Measurements from ENCODE around the gene TRPM8.

DNA sequence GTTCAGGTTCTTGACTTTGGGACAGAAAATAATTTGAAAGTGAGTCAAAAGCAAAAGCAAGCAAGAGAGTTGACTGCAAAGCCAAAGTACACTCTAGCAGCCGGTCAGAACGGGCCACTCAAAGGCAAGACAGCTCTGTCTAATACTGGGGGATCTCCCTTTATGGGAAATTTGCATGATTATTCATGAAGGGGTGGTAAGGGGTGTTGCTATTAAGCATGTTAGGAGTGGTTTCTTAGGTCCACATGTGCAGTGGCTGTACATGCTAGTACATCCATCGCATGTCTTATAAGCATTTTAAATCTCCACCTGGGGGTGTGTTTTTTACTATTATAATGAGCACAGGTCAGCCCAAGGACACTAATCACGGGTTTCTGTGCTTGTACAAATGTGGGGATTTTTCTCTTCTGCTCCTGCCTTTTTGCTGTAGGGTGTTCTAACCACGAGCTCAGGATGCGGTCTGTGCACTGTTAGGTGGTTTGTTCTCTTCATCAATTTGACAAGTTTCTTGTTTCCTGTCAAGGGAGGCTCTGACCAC lies 73.2 kb downstream of the TRPM8 start:
- TF ChIP-seq, protein P1, sequence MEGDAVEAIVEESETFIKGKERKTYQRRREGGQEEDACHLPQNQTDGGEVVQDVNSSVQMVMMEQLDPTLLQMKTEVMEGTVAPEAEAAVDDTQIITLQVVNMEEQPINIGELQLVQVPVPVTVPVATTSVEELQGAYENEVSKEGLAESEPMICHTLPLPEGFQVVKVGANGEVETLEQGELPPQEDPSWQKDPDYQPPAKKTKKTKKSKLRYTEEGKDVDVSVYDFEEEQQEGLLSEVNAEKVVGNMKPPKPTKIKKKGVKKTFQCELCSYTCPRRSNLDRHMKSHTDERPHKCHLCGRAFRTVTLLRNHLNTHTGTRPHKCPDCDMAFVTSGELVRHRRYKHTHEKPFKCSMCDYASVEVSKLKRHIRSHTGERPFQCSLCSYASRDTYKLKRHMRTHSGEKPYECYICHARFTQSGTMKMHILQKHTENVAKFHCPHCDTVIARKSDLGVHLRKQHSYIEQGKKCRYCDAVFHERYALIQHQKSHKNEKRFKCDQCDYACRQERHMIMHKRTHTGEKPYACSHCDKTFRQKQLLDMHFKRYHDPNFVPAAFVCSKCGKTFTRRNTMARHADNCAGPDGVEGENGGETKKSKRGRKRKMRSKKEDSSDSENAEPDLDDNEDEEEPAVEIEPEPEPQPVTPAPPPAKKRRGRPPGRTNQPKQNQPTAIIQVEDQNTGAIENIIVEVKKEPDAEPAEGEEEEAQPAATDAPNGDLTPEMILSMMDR (IDR thresholded peaks at IDR 0.05; ENCODE audit: borderline replicate concordance, extremely low read depth, low read length, poor library complexity, severe bottlenecking): no peak
- TF ChIP-seq EZH2 (IDR thresholded peaks at IDR 0.05; ENCODE audit: borderline replicate concordance, low read depth, low read length, severe bottlenecking): no peak

Measured in DND-41 (cell line).